Measurements from ENCODE around the gene TASP1. TPM values are rescaled to one million over a fixed set of nuclear protein-coding genes. Genes with fewer than 3 reads are reported as not detected.

Gene TASP1
- total and polyA plus RNA-seq, 2 donors (not counting 1 experiment from before 2014, with no cell fraction given) = 6.4 to 23.9 TPM

- no peaks in the 10 kb centered on the region for H3K79me2 ChIP-seq (ENCODE audit: control insufficient read depth, insufficient read depth, low read length)
- H3K4me1 ChIP-seq (ENCODE audit: control insufficient read depth in 2 of 2, insufficient read depth in 2 of 2, low read length in 2 of 2) = no peaks in the 10 kb centered on the region
- Mint-ChIP-seq H3K27ac (no peak overlapping the region), H3K27me3 (no peaks in the 10 kb centered on the region), H3K9me3 (ENCODE audit: insufficient read depth) (no peaks in the 10 kb centered on the region), H3K4me3 (no peak overlapping the region), H3K4me1 (no peaks in the 10 kb centered on the region)
- ChIA-PET CTCF (no interaction called here), POLR2A (no interaction called here)
- ATAC-seq (ENCODE audit: low read depth) (no peak), DNase-seq (no peak)
- peaks cover 0 to 1% (median 0%) of the 10 kb centered on the region in 3 donors for H3K9me3 ChIP-seq (ENCODE audit: control extremely low read depth in 1 of 3, control insufficient read depth in 2 of 3, insufficient read depth in 1 of 3, low read length in 2 of 3)
- H3K27ac ChIP-seq (ENCODE audit: low read length in 2 of 2) = no peak overlapping the region
- H3K27me3 ChIP-seq (replicated peaks in 1 of 4; ENCODE audit: control extremely low read depth in 1 of 4, control insufficient read depth in 3 of 4, insufficient read depth in 4 of 4, low read length in 3 of 4) = no peaks in the 10 kb centered on the region
- WGBS (ENCODE audit: insufficient coverage) = 72% methylated on average over 2 of the region's 9 CpGs
- no peak overlapping the region for H3K4me3 ChIP-seq (ENCODE audit: control extremely low read depth in 1 of 5, extremely low read depth in 1 of 5, insufficient read depth in 1 of 5, low read depth in 2 of 5, low read length in 4 of 5)
- no peak overlapping the region for H3K9ac ChIP-seq (ENCODE audit: low read length)
- no peak overlapping the region for H2AFZ ChIP-seq (ENCODE audit: insufficient read depth, low read depth, low read length, poor library complexity, severe bottlenecking)
- no peak for TF ChIP-seq EZH2 (IDR thresholded peaks at IDR 0.05; ENCODE audit: borderline replicate concordance, insufficient read depth, low read depth, low read length, poor library complexity, severe bottlenecking)
- TF ChIP-seq, protein P1, sequence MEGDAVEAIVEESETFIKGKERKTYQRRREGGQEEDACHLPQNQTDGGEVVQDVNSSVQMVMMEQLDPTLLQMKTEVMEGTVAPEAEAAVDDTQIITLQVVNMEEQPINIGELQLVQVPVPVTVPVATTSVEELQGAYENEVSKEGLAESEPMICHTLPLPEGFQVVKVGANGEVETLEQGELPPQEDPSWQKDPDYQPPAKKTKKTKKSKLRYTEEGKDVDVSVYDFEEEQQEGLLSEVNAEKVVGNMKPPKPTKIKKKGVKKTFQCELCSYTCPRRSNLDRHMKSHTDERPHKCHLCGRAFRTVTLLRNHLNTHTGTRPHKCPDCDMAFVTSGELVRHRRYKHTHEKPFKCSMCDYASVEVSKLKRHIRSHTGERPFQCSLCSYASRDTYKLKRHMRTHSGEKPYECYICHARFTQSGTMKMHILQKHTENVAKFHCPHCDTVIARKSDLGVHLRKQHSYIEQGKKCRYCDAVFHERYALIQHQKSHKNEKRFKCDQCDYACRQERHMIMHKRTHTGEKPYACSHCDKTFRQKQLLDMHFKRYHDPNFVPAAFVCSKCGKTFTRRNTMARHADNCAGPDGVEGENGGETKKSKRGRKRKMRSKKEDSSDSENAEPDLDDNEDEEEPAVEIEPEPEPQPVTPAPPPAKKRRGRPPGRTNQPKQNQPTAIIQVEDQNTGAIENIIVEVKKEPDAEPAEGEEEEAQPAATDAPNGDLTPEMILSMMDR (IDR thresholded peaks at IDR 0.05) = no peak
- intact Hi-C loops (cut with micrococcal nuclease) = no loop called here
- H3K36me3 ChIP-seq (replicated peaks in 1 of 2; ENCODE audit: control extremely low read depth in 1 of 2, control insufficient read depth in 1 of 2, extremely low read depth in 1 of 2, insufficient read depth in 2 of 2, low read length in 1 of 2) = no peaks in the 10 kb centered on the region
- H3K4me2 ChIP-seq (replicated peaks; ENCODE audit: low read depth, low read length, poor library complexity, severe bottlenecking) = no peak overlapping the region
- H4K20me1 ChIP-seq (ENCODE audit: control insufficient read depth, insufficient read depth, low read length, poor library complexity, severe bottlenecking) = no peaks in the 10 kb centered on the region
Observed at GRCh38 chr20:13348311-13349234, 290.2 kb downstream of the TASP1 start.

- Histone ChIP-seq H3K36me3 (replicated peaks in 1 of 2; ENCODE audit: control extremely low read depth in 1 of 2, control insufficient read depth in 1 of 2, extremely low read depth in 1 of 2, insufficient read depth in 2 of 2, low read length in 1 of 2) (no peaks in the 10 kb centered on the region), H2AFZ (ENCODE audit: insufficient read depth, low read depth, low read length, poor library complexity, severe bottlenecking) (no peak overlapping the region), H3K27ac (ENCODE audit: low read length in 2 of 2) (no peak overlapping the region), H3K9me3 (ENCODE audit: control extremely low read depth in 1 of 3, control insufficient read depth in 2 of 3, insufficient read depth in 1 of 3, low read length in 2 of 3) (peaks cover 0 to 1% (median 0%) of the 10 kb centered on the region in 3 donors), H3K4me3 (ENCODE audit: control extremely low read depth in 1 of 5, extremely low read depth in 1 of 5, insufficient read depth in 1 of 5, low read depth in 2 of 5, low read length in 4 of 5) (no peak overlapping the region), H4K20me1 (ENCODE audit: control insufficient read depth, insufficient read depth, low read length, poor library complexity, severe bottlenecking) (no peaks in the 10 kb centered on the region), H3K4me2 (replicated peaks; ENCODE audit: low read depth, low read length, poor library complexity, severe bottlenecking) (no peak overlapping the region), H3K79me2 (ENCODE audit: control insufficient read depth, insufficient read depth, low read length) (no peaks in the 10 kb centered on the region), H3K4me1 (ENCODE audit: control insufficient read depth in 2 of 2, insufficient read depth in 2 of 2, low read length in 2 of 2) (no peaks in the 10 kb centered on the region), H3K9ac (ENCODE audit: low read length) (no peak overlapping the region), H3K27me3 (replicated peaks in 1 of 4; ENCODE audit: control extremely low read depth in 1 of 4, control insufficient read depth in 3 of 4, insufficient read depth in 4 of 4, low read length in 3 of 4) (no peaks in the 10 kb centered on the region)
- ChIA-PET POLR2A (no interaction called here), CTCF (no interaction called here)
- H3K9me3 Mint-ChIP-seq (ENCODE audit: insufficient read depth) = no peaks in the 10 kb centered on the region
- H3K4me3 Mint-ChIP-seq = no peak overlapping the region
- DNase-seq (no peak), ATAC-seq (ENCODE audit: low read depth) (no peak)
- H3K27ac Mint-ChIP-seq = no peak overlapping the region
- H3K4me1 Mint-ChIP-seq = no peaks in the 10 kb centered on the region
- H3K27me3 Mint-ChIP-seq = no peaks in the 10 kb centered on the region
- 93% methylated on average over 9 of the region's 9 CpGs for WGBS (ENCODE audit: insufficient coverage)
- TF ChIP-seq, protein P1 (IDR thresholded peaks at IDR 0.05) = no peak
- no peak for TF ChIP-seq EZH2 (IDR thresholded peaks at IDR 0.05; ENCODE audit: borderline replicate concordance, insufficient read depth, low read depth, low read length, poor library complexity, severe bottlenecking)
- intact Hi-C loops (cut with micrococcal nuclease) = no loop called here
Observed at GRCh38 chr20:13344671-13345070, 294.1 kb downstream of the TASP1 start.

Measured in B cell (primary cell).